GM12892 (cell line): Measurements from ENCODE around the gene TALDO1.
A peak's percentile ranks its signal among the peaks of the same experiment; 100 is the strongest.

ENCODE experiments used
- POLR2A ChIP-seq: IDR thresholded peaks from 2 replicates; pipeline ENCODE4 v1.6.1; 2011; ENCODE audit warnings: low read depth, low read length, control low read depth
- POLR2AphosphoS5 ChIP-seq: IDR thresholded peaks from 2 replicates; pipeline ENCODE4 v1.6.1; 2011; ENCODE audit warnings: low read depth, low read length, control low read depth
- TAF1 ChIP-seq: IDR thresholded peaks from 2 replicates; pipeline ENCODE4 v1.6.1; 2011; ENCODE audit warnings: low read depth, mild to moderate bottlenecking, control low read depth, low read length, borderline replicate concordance

DNA sequence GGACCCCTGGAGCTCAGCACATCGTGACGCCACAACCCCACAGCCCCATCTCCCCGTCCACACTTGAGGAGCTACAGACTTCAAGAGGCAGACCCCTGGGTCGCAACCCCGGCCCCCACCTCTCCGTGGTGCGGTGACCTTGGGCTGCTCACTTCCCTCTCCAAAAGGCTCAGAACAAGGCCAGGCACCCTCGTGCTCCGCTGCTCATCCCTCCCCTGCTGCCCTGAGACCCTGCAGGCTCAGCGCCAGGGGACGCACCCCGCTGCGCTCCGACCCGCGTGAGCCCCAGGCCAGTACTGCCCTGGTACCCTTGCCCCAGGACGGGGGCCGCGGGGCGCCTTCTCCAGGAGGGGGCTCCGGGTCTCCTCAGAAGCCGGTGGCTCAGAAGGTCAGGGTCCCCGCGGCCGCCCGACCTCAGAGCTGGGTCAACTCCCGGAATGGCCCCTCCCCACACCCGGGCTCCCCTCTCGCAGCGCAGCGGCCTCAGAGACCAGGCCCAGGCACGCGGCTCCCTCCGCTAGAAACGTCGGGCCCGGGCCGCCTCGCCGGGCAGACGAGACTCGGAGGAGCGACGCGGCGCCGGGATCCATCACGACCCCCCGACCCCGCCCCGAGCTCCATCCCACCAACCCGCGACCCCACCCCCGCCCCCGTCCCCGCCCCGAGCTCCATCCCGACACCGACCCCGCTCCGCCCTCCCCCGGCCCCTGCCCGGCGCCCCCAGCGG, 29.5 kb downstream of the TALDO1 start:
- TF ChIP-seq POLR2AphosphoS5 (0 out of 2 replicates have a peak, but pooled peaks have one; percentile 26), TAF1 (no peak), POLR2A (peak; percentile 44; the same call in 1 of the 2 replicates)
